ENCODE results near the gene AACS. TPM values are rescaled to one million over a fixed set of nuclear protein-coding genes. Genes with fewer than 3 reads are reported as not detected.

AACS gene
- polyA plus RNA-seq, 2 of the 4 experiments (the other 2 are of a cell fraction): 18.6 to 20.4 TPM

- Histone ChIP-seq H3K4me2 (no peak overlapping the region), H3K4me1 (0 out of 3 replicates have a peak, but pooled peaks cover 5% of the 10 kb centered on the region), H3K9me3 (peaks cover 4% of the 10 kb centered on the region; the same call in 1 of the 3 replicates), H3K4me3 (no peak overlapping the region), H3K27ac (no peak overlapping the region)
- 83% methylated on average over 19 of the region's 19 CpGs for WGBS (ENCODE audit: missing lambda C conversion rate)
- no peak for DNase-seq (ENCODE audit: low read depth in 1 of 2, low spot score in 1 of 2)
- no peak for TF ChIP-seq SREBF2 (IDR thresholded peaks at IDR 0.05)
- no peak for TF ChIP-seq NR3C1 (IDR thresholded peaks at IDR 0.05)
- no peak for TF ChIP-seq CTCF (IDR thresholded peaks at IDR 0.05)
- TF ChIP-seq HOXA7 (CRISPR knock-in tag; IDR thresholded peaks at IDR 0.05): no peak
- peak in 1 of 2 experiments; percentile 49; a peak in 3 of 6 replicates for ATAC-seq
- POLR2A ChIA-PET: no interaction called here
- FAIRE-seq: no peak
- CTCF ChIA-PET: no interaction called here
These were observed 32.6 kb upstream of the AACS start for GRCh38 chr12:125032466-125033152.

- ATAC-seq (no peak; a peak in 1 of 6 replicates), FAIRE-seq (no peak)
- no peak overlapping the region for H3K27ac ChIP-seq
These were observed 31.9 kb upstream of the AACS start for GRCh38 chr12:125033288-125033687.

GRCh38 chr12:125038976-125039625 is 26.1 kb upstream of the AACS start:
- H3K27ac ChIP-seq: no peak overlapping the region
- WGBS (ENCODE audit: missing lambda C conversion rate): 66% methylated on average over 6 of the region's 6 CpGs
- ATAC-seq (peak in 1 of 2 experiments; percentile 67; a peak in 2 of 6 replicates), DNase-seq (ENCODE audit: low read depth in 1 of 2, low spot score in 1 of 2) (no peak), FAIRE-seq (no peak)
- ChIA-PET CTCF (interaction anchor here (1.0 to 1.5 kb wide), 2 partner anchors 9 to 31 kb away, joined by 3 to 5 read pairs; no protein-coding TSS in a partner anchor), POLR2A (no interaction called here)
- H3K4me1 ChIP-seq: no peaks in the 10 kb centered on the region
- H3K4me2 ChIP-seq: no peak overlapping the region
- peaks cover 4% of the 10 kb centered on the region; the same call in 1 of the 3 replicates for H3K9me3 ChIP-seq
- peak; percentile 48; the same call in 1 of the 2 replicates for TF ChIP-seq KDM1A (IDR thresholded peaks at IDR 0.05; ENCODE audit: low read depth)
- TF ChIP-seq RAD21 (conservative IDR thresholded peaks at IDR 0.05 in 1 of 2, IDR thresholded peaks at IDR 0.05 in 1 of 2): 0 out of 5 replicates have a peak, but pooled peaks of 1 of the 2 experiments have one; percentile 11
- TF ChIP-seq EHMT2 (IDR thresholded peaks at IDR 0.05; ENCODE audit: low read depth): no peak
- no peak for TF ChIP-seq E2F6 (IDR thresholded peaks at IDR 0.05; ENCODE audit: borderline replicate concordance, low read depth)
- H3K4me3 ChIP-seq: no peak overlapping the region

More at GRCh38 chr12:125033288-125033687, 31.9 kb upstream of the AACS start:
- Histone ChIP-seq H3K4me2 (no peak overlapping the region), H3K9me3 (peaks cover 4% of the 10 kb centered on the region; the same call in 1 of the 3 replicates), H3K4me3 (no peak overlapping the region), H3K4me1 (0 out of 3 replicates have a peak, but pooled peaks cover 5% of the 10 kb centered on the region)
- DNase-seq (ENCODE audit: low read depth in 1 of 2, low spot score in 1 of 2): no peak
- TF ChIP-seq CEBPB (IDR thresholded peaks at IDR 0.05): no peak
- POLR2A ChIA-PET: no interaction called here
- CTCF ChIA-PET: no interaction called here
- WGBS (ENCODE audit: missing lambda C conversion rate): 91% methylated on average over 9 of the region's 9 CpGs

GRCh38 chr12:125049093-125049458 is 16.2 kb upstream of the AACS start:
- FAIRE-seq (no peak), DNase-seq (ENCODE audit: low read depth in 1 of 2, low spot score in 1 of 2) (no peak), ATAC-seq (peak in 1 of 2 experiments; percentile 57; a peak in 3 of 6 replicates)
- H3K9me3 ChIP-seq: no peaks in the 10 kb centered on the region
- 0 out of 6 replicates have a peak overlapping the region, but pooled peaks of 1 of the 2 experiments have one; percentile 26 for H3K27ac ChIP-seq
- ChIA-PET CTCF (interaction anchor here (1.7 to 2.3 kb wide), 2 partner anchors 11 to 15 kb away, joined by 5 to 9 read pairs; no protein-coding TSS in a partner anchor), POLR2A (interaction anchor here (1.0 kb wide), 1 partner anchor 13 kb away, joined by 3 read pairs; no protein-coding TSS in a partner anchor)
- no peaks in the 10 kb centered on the region for H3K4me1 ChIP-seq
- peak overlapping the region; percentile 82 for H3K4me2 ChIP-seq
- WGBS (ENCODE audit: missing lambda C conversion rate): 71% methylated on average over 15 of the region's 15 CpGs
- H3K4me3 ChIP-seq: peak overlapping the region; percentile 61
- no peak for TF ChIP-seq MAX (IDR thresholded peaks at IDR 0.05)
- no peak for TF ChIP-seq RARB (CRISPR knock-in tag; IDR thresholded peaks at IDR 0.05)
- no peak for TF ChIP-seq JUN (IDR thresholded peaks at IDR 0.05)
- TF ChIP-seq HOXA7 (CRISPR knock-in tag; IDR thresholded peaks at IDR 0.05): no peak
- TF ChIP-seq TFCP2L1 (CRISPR knock-in tag; IDR thresholded peaks at IDR 0.05): no peak
- TF ChIP-seq USF2 (IDR thresholded peaks at IDR 0.05): no peak
- no peak for TF ChIP-seq NR3C1 (IDR thresholded peaks at IDR 0.05)
- no peak for TF ChIP-seq RAD21 (conservative IDR thresholded peaks at IDR 0.05 in 1 of 2, IDR thresholded peaks at IDR 0.05 in 1 of 2)
- no peak for TF ChIP-seq HMGXB4 (CRISPR knock-in tag; IDR thresholded peaks at IDR 0.05; ENCODE audit: borderline replicate concordance)
- TF ChIP-seq RNF2 (IDR thresholded peaks at IDR 0.05; ENCODE audit: borderline replicate concordance, low read depth): no peak
- TF ChIP-seq BCL3 (IDR thresholded peaks at IDR 0.05): no peak
- no peak for TF ChIP-seq RFX5 (IDR thresholded peaks at IDR 0.05)

Measured in A549 (cell line).